GM19351 (cell line): Measurements from ENCODE around the gene FAM90A26.
"Not testable (repeated sequence)": the region's sequence is repeated elsewhere in the genome, so short reads cannot be mapped to it uniquely, and the experiment has no call there.

Source experiments
- ATAC-seq: cut with Tn5 transposase; IDR thresholded peaks from one replicate; pipeline ENCODE4 v1.9.1; 2021; ENCODE audit warnings: mild to moderate bottlenecking, moderate library complexity; ENCODE audit not compliant: unreplicated experiment

The FAM90A26 gene

DNA sequence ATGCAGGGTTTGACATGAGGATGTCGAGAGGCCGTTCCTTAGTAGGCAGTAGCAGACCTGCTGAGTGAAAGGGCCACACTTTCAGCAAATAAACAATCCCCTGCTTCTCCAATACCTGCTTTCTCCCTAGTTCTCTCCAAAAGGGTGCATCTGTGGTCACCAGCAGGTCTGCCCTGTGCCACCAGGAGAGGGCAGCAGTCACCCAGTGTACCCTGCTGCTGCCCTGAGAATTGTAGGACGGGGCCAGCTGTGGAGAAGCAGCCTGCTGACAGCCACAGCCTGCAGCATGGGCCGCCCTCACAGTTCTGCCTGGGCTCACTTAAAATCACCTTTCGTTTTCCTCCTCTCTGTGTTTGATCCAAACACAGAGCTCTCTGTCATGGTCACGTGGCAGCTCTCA, 11.8 kb upstream of the FAM90A26 start:
- not testable (repeated sequence) for ATAC-seq

DNA sequence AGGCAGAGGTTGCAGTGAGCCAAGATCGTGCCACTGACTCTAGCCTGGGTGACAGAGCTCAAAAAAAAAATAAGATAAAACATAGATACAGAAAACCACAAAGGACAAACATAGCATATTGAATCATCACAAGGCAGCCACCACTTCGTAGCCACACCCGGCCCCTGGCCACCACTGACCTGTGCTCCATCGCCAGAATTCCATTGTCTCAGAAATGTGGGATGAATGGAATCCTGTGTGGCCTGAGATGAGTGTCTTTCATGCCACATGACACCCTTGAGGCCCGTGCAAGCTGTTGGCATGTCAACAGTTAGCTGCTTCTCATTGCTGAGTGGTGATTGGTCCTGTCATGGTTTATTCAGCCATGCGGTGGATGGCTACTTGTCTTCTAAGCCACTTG, 10.2 kb upstream of the FAM90A26 start:
- ATAC-seq, result not testable (repeated sequence)

DNA sequence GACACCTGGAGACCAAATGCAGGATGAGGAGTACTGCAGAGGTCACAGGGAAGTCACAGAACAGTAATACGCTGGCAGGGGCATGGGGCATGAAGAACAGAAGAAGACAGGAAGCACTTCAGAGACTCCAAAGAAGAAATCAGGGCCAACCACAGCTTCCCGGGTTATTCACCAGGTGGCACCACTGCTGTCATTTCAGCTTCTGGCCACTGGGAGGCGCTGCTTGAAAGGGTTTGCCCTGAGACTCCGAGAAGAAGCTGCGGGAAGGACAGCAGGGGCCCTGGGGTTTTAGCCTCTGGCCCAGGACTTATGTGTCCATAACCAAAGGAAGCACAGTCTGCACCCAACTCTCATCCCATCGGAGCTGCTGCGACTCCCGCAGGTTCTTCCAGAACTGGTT, 4.2 kb upstream of the FAM90A26 start:
- ATAC-seq, result not testable (repeated sequence)

DNA sequence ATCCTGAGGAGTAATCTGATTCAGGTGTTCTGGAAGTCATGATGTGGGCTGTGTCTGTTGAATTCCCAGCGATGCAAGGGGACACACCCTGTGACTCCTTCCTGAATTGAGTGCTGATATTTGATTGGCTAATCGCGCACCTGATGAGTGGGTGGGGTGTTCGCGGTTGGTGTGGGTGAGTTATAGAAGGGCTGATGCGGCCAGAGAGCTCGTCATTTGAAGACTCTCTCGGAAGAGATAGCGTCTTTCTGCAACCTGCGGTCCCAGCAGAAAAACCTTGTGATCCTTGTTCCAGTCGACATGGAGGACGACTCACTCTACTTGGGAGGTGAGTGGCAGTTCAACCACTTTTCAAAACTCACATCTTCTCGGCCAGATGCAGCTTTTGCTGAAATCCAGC, 40.1 kb downstream of the FAM90A26 start, which contains the start of gene USP17L10:
TSS of gene USP17L10 (plus strand) at position 301 of the 400 bp plus-strand sequence. CDS start at position 301, 0 bp downstream.
- ATAC-seq, result not testable (repeated sequence)

DNA sequence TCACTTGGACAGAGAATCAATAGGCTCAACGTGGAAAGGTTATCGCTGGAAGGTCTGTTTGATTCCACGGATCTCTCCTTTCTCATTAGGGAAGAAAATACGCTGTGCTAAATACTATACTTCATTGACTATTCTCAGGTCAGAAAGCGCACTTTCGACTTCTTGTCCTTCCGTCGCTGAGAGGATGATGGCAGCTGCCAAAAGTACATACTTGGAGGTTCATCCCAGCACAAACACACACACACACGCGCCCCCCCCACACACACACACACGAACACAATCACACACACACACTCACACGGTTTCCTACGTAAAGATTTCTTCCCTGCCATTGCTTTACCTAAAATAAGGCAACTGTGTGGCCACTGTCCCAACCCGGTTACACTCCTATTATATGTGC, 44.5 kb downstream of the FAM90A26 start:
- ATAC-seq, result not testable (repeated sequence)

DNA sequence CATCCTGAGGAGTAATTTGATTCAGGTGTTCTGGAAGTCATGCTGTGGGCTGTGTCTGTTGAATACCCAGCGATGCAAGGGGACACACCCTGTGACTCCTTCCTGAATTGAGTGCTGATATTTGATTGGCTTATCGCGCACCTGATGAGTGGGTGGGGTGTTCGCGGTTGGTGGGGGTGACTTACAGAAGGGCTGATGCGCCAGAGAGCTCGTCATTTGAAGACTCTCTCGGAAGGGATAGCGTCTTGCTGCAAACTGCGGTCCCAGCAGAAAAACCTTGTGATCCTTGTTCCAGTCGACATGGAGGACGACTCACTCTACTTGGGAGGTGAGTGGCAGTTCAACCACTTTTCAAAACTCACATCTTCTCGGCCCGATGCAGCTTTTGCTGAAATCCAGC, 44.9 kb downstream of the FAM90A26 start, which contains the start of gene USP17L11:
TSS of gene USP17L11 (plus strand) at position 301 of the 400 bp plus-strand sequence. CDS start at position 301, 0 bp downstream.
- ATAC-seq, result not testable (repeated sequence)

DNA sequence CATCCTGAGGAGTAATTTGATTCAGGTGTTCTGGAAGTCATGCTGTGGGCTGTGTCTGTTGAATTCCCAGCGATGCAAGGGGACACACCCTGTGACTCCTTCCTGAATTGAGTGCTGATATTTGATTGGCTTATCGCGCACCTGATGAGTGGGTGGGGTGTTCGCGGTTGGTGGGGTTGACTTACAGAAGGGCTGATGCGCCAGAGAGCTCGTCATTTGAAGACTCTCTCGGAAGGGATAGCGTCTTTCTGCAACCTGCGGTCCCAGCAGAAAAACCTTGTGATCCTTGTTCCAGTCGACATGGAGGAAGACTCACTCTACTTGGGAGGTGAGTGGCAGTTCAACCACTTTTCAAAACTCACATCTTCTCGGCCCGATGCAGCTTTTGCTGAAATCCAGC, 49.6 kb downstream of the FAM90A26 start, which contains the start of gene USP17L12:
TSS of gene USP17L12 (plus strand) at position 301 of the 400 bp plus-strand sequence. CDS start at position 301, 0 bp downstream.
- ATAC-seq, result not testable (repeated sequence)

DNA sequence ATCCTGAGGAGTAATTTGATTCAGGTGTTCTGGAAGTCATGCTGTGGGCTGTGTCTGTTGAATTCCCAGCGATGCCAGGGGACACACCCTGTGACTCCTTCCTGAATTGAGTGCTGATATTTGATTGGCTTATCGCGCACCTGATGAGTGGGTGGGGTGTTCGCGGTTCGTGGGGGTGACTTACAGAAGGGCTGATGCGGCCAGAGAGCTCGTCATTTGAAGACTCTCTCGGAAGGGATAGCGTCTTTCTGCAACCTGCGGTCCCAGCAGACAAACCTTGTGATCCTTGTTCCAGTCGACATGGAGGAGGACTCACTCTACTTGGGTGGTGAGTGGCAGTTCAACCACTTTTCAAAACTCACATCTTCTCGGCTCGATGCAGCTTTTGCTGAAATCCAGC, 54.4 kb downstream of the FAM90A26 start, which contains the start of gene USP17L13:
TSS of gene USP17L13 (plus strand) at position 301 of the 400 bp plus-strand sequence. CDS start at position 301, 0 bp downstream.
- ATAC-seq, result not testable (repeated sequence)
